Right atrium auricular region (tissue), 2 donors: ENCODE measurements around the gene IGFL4. TPM values are rescaled to one million over a fixed set of nuclear protein-coding genes. Genes with fewer than 3 reads are reported as not detected.

Experiments used
- DNase-seq: peaks from one replicate; pipeline ENCODE4 v3.0.0-alpha.2; 2019; ENCODE audit warnings: low spot score
- H3K27ac ChIP-seq, 2 donors: fragments of 200-600 bp; sonication (generic); 1 replicate in 1 of 2; 2 replicates in 1 of 2; pipeline ENCODE4 v1.5.1; 2016 to 2019
- H3K27me3 ChIP-seq, 2 donors: fragments of 200-600 bp; sonication (generic); one replicate each; pipeline versions ENCODE4 v1.5.1 to v1.6.0; 2017 to 2019
- H3K36me3 ChIP-seq: fragments of 200-600 bp; sonication (generic); one replicate; pipeline ENCODE4 v1.5.1; 2016
- H3K4me1 ChIP-seq, 2 donors: fragments of 200-600 bp; sonication (generic); one replicate each; pipeline versions ENCODE4 v1.5.1 to v1.6.0; 2017 to 2019
- H3K4me3 ChIP-seq, 2 donors: fragments of 200-600 bp; sonication (generic); 1 replicate in 1 of 2; 2 replicates in 1 of 2; pipeline ENCODE4 v1.5.1; 2017 to 2019; ENCODE audit warnings: mild to moderate bottlenecking in 1 of 2, moderate library complexity in 1 of 2
- H3K9me3 ChIP-seq, 2 donors: fragments of 200-600 bp; sonication (generic); one replicate each; pipeline ENCODE4 v1.5.1; 2019
- CTCF ChIP-seq, 2 donors: fragments of 200-600 bp; sonication (generic); IDR thresholded peaks; one replicate each; pipeline ENCODE4 v1.5.1; 2019; ENCODE audit warnings: antibody characterized with exemption in 2 of 2
- total RNA-seq, 2 donors: library from RNA; depleted of rRNA; stranded (reverse); fragments of >200 nt; gene quantifications; one replicate each; pipeline ENCODE4 v1.1.0, GENCODE V29; 2016

The IGFL4 gene
- total RNA-seq, 2 donors from 2014 or later: not detected

GRCh38 chr19:46042252-46042883 is 1.6 kb upstream of the IGFL4 start:
- H3K36me3 ChIP-seq: no peaks in the 10 kb centered on the region
- no peak overlapping the region for H3K4me3 ChIP-seq
- H3K27ac ChIP-seq: no peak overlapping the region
- H3K27me3 ChIP-seq: no peaks in the 10 kb centered on the region
- H3K4me1 ChIP-seq: no peaks in the 10 kb centered on the region
- DNase-seq: no peak
- peaks cover 0 to 8% of the 10 kb centered on the region in 2 donors for H3K9me3 ChIP-seq
- no peak for TF ChIP-seq CTCF (IDR thresholded peaks at IDR 0.05)

GRCh38 chr19:46040125-46040524 is 677 bp downstream of the IGFL4 start:
- H3K36me3 ChIP-seq: no peaks in the 10 kb centered on the region
- H3K4me3 ChIP-seq: no peak overlapping the region
- no peak for TF ChIP-seq CTCF (IDR thresholded peaks at IDR 0.05)

GRCh38 chr19:46036744-46037128 is 4.1 kb downstream of the IGFL4 start:
- TF ChIP-seq CTCF (IDR thresholded peaks at IDR 0.05): no peak
- no peaks in the 10 kb centered on the region for H3K36me3 ChIP-seq

More at GRCh38 chr19:46040125-46040524, 677 bp downstream of the IGFL4 start:
- DNase-seq: no peak
- no peaks in the 10 kb centered on the region for H3K27me3 ChIP-seq
- H3K4me1 ChIP-seq: no peaks in the 10 kb centered on the region
- no peak overlapping the region for H3K27ac ChIP-seq
- no peaks in the 10 kb centered on the region for H3K9me3 ChIP-seq

GRCh38 chr19:46035986-46036743 is 4.6 kb downstream of the IGFL4 start:
- Histone ChIP-seq H3K9me3 (no peaks in the 10 kb centered on the region), H3K4me3 (no peak overlapping the region), H3K36me3 (no peaks in the 10 kb centered on the region), H3K27ac (no peak overlapping the region), H3K27me3 (no peaks in the 10 kb centered on the region), H3K4me1 (no peaks in the 10 kb centered on the region)
- TF ChIP-seq CTCF (IDR thresholded peaks at IDR 0.05): no peak
- no peak for DNase-seq

More at GRCh38 chr19:46036744-46037128, 4.1 kb downstream of the IGFL4 start:
- H3K27ac ChIP-seq: no peak overlapping the region
- H3K27me3 ChIP-seq: no peaks in the 10 kb centered on the region
- H3K4me1 ChIP-seq: no peaks in the 10 kb centered on the region
- no peak overlapping the region for H3K4me3 ChIP-seq
- H3K9me3 ChIP-seq: no peaks in the 10 kb centered on the region
- no peak for DNase-seq

GRCh38 chr19:46035546-46035945 is 5.3 kb downstream of the IGFL4 start:
- no peaks in the 10 kb centered on the region for H3K36me3 ChIP-seq
- H3K27ac ChIP-seq: no peak overlapping the region
- H3K4me1 ChIP-seq: no peaks in the 10 kb centered on the region
- DNase-seq: no peak
- no peaks in the 10 kb centered on the region for H3K9me3 ChIP-seq
- H3K27me3 ChIP-seq: no peaks in the 10 kb centered on the region
- TF ChIP-seq CTCF (IDR thresholded peaks at IDR 0.05): no peak
- H3K4me3 ChIP-seq: no peak overlapping the region
